Caco-2 (cell line): ENCODE measurements around the gene RTP4. TPM values are rescaled to one million over a fixed set of nuclear protein-coding genes. Genes with fewer than 3 reads are reported as not detected.

Source experiments
- BruUV-seq: library from RNA; stranded (reverse); fragments of 400-500 nt; replicated peaks from 2 replicates; lab custom pipeline; 2021; lab: Mats Ljungman, UMichigan
- CTCF ChIA-PET: fragments of 300-600 bp; sonication (Branson Sonifier 250); formaldehyde crosslinking; loops from one replicate; lab custom pipeline; 2022; ENCODE audit warnings: antibody characterized with exemption; lab: Charles Lee
- POLR2A ChIA-PET: fragments of 300-600 bp; sonication (Branson Sonifier 250); formaldehyde crosslinking; loops from one replicate; lab custom pipeline; 2022; ENCODE audit warnings: antibody characterized with exemption; lab: Charles Lee
- DNase-seq, 2 experiments: peaks; one replicate each; pipeline versions ENCODE4 v3.0.0 to v3.0.0-alpha.2; 2020 to 2022
- H3K27me3 ChIP-seq: replicated peaks from 2 replicates; pipeline ENCODE4 v1.6.0; 2011; ENCODE audit warnings: low read length; ENCODE audit not compliant: control insufficient read depth, insufficient read depth
- H3K36me3 ChIP-seq: 2 replicates; pipeline ENCODE4 v1.5.1; 2011; ENCODE audit warnings: low read length; ENCODE audit not compliant: control insufficient read depth, insufficient read depth
- H3K4me1 ChIP-seq: fragments of 250-450 bp; sonication (Bioruptor Pico); 2 replicates; pipeline ENCODE4 v1.5.1; 2020; ENCODE audit warnings: mild to moderate bottlenecking
- H3K4me3 ChIP-seq: 2 replicates; pipeline ENCODE4 v1.5.1; 2011; ENCODE audit warnings: low read depth, mild to moderate bottlenecking, control low read depth, low read length
- H3K9me3 ChIP-seq: fragments of 250-450 bp; sonication (Bioruptor Pico); 2 replicates; pipeline ENCODE4 v1.5.1; 2020; ENCODE audit warnings: mild to moderate bottlenecking, moderate library complexity
- H3K27ac Mint-ChIP-seq: one replicate; pipeline ENCODE4 v1.8.0; 2022; ENCODE audit warnings: mixed read lengths; ENCODE audit not compliant: unreplicated experiment
- H3K27me3 Mint-ChIP-seq: one replicate; pipeline ENCODE4 v1.8.0; 2022; ENCODE audit warnings: mixed read lengths; ENCODE audit not compliant: insufficient read depth, unreplicated experiment
- H3K36me3 Mint-ChIP-seq: one replicate; pipeline ENCODE4 v1.8.0; 2022; ENCODE audit warnings: mild to moderate bottlenecking, mixed read lengths; ENCODE audit not compliant: insufficient read depth, unreplicated experiment
- H3K4me1 Mint-ChIP-seq: one replicate; pipeline ENCODE4 v1.8.0; 2022; ENCODE audit warnings: low read depth, mixed read lengths; ENCODE audit not compliant: unreplicated experiment
- H3K4me3 Mint-ChIP-seq: one replicate; pipeline ENCODE4 v1.8.0; 2022; ENCODE audit warnings: mild to moderate bottlenecking, moderate library complexity, mixed read lengths; ENCODE audit not compliant: unreplicated experiment
- H3K9me3 Mint-ChIP-seq: one replicate; pipeline ENCODE4 v1.8.0; 2022; ENCODE audit warnings: mixed read lengths; ENCODE audit not compliant: unreplicated experiment
- intact Hi-C: fragments of 100-400 bp; cut with micrococcal nuclease; formaldehyde crosslinking; loops from one replicate; pipeline ENCODE4 v1.10.0; 2022; ENCODE audit not compliant: unreplicated experiment
- total RNA-seq: library from RNA; stranded (reverse); gene quantifications from 2 replicates; pipeline ENCODE4 v1.2.3, GENCODE V29; 2022
- TF ChIP-seq, protein P1 (sequence below), 2 experiments: fragments of 200-600 bp in 1 of 2; IDR thresholded peaks; 1 replicate in 1 of 2; 2 replicates in 1 of 2; pipeline versions ENCODE4 v1.5.1 to v1.8.0; 2011 to 2022; ENCODE audit warnings: antibody characterized with exemption in 1 of 2, control low read depth in 1 of 2, inconsistent platforms in 1 of 2, low read depth in 1 of 2, low read length in 1 of 2, mild to moderate bottlenecking in 1 of 2, moderate library complexity in 1 of 2; ENCODE audit not compliant: insufficient read depth in 1 of 2, severe bottlenecking in 1 of 2, unreplicated experiment in 1 of 2

RTP4 gene
- total RNA-seq, 1 experiment from 2014 or later = not detected

DNA sequence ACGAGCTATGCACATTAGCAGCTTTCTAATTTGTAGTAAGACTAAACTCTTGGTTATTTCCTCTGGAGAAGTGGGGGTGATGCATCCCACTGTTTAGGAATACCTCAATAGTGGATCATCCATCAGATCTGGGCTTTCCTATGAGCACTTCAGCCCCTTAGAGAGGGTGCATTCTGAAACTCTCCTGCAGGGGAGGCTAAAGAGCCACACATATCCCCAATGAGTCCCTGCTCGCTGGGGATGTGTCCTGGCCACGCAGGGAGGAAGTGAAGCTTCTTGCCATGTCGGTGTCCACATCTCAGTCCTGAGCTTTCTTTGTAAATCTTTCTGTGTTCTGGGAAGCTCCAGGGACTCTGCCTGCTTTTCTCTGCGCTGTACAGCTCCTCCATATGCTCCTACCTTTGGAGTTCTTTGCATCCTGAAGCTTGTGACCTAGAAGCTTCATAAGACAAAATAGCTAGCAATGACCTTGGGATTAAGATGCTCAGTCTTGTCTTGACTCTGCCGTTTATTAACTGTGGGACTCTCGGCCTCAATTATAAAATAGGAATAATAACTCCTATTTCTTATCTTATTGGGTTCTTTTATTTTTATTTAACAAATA lies 48.4 kb upstream of the RTP4 start:
- H3K4me1 Mint-ChIP-seq = no peaks in the 10 kb centered on the region
- intact Hi-C loops = loop anchor here (1.0 kb wide), 5 partner anchors 100 to 394 kb away; no protein-coding TSS in a partner anchor
- Histone ChIP-seq H3K4me1 (peaks cover 27% of the 10 kb centered on the region), H3K27me3 (no peaks in the 10 kb centered on the region), H3K4me3 (no peak overlapping the region), H3K36me3 (no peaks in the 10 kb centered on the region), H3K9me3 (0 out of 2 replicates have a peak, but pooled peaks cover 3% of the 10 kb centered on the region)
- TF ChIP-seq, protein P1, sequence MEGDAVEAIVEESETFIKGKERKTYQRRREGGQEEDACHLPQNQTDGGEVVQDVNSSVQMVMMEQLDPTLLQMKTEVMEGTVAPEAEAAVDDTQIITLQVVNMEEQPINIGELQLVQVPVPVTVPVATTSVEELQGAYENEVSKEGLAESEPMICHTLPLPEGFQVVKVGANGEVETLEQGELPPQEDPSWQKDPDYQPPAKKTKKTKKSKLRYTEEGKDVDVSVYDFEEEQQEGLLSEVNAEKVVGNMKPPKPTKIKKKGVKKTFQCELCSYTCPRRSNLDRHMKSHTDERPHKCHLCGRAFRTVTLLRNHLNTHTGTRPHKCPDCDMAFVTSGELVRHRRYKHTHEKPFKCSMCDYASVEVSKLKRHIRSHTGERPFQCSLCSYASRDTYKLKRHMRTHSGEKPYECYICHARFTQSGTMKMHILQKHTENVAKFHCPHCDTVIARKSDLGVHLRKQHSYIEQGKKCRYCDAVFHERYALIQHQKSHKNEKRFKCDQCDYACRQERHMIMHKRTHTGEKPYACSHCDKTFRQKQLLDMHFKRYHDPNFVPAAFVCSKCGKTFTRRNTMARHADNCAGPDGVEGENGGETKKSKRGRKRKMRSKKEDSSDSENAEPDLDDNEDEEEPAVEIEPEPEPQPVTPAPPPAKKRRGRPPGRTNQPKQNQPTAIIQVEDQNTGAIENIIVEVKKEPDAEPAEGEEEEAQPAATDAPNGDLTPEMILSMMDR (IDR thresholded peaks at IDR 0.05; ENCODE audit: insufficient read depth in 1 of 2, low read depth in 1 of 2, low read length in 1 of 2, severe bottlenecking in 1 of 2, unreplicated experiment in 1 of 2) = peak; percentile 82 to 89
- no peak overlapping the region for H3K4me3 Mint-ChIP-seq
- H3K27me3 Mint-ChIP-seq = peaks cover 10% of the 10 kb centered on the region
- peak; percentile 66 to 72 for DNase-seq
- POLR2A ChIA-PET = no interaction called here
- no TSS peak for BruUV-seq
- H3K36me3 Mint-ChIP-seq = no peaks in the 10 kb centered on the region
- CTCF ChIA-PET = interaction anchor here (0.6 to 5.0 kb wide), 13 partner anchors 43 to 359 kb away, joined by 3 to 107 read pairs (median 4); no protein-coding TSS in a partner anchor
- no peak overlapping the region for H3K27ac Mint-ChIP-seq
- no peaks in the 10 kb centered on the region for H3K9me3 Mint-ChIP-seq

GRCh38 chr3:187321766-187322165 lies 46.4 kb upstream of the RTP4 start:
- POLR2A ChIA-PET = no interaction called here
- Mint-ChIP-seq H3K4me3 (no peak overlapping the region), H3K9me3 (no peaks in the 10 kb centered on the region), H3K36me3 (no peaks in the 10 kb centered on the region), H3K4me1 (no peaks in the 10 kb centered on the region), H3K27me3 (peaks cover 6% of the 10 kb centered on the region), H3K27ac (peak overlapping the region; percentile 63)
- Histone ChIP-seq H3K36me3 (no peaks in the 10 kb centered on the region), H3K4me1 (peaks cover 27% of the 10 kb centered on the region), H3K4me3 (no peak overlapping the region), H3K27me3 (no peaks in the 10 kb centered on the region), H3K9me3 (0 out of 2 replicates have a peak, but pooled peaks cover 3% of the 10 kb centered on the region)
- intact Hi-C loops = no loop called here
- BruUV-seq = no TSS peak
- DNase-seq = no peak
- TF ChIP-seq, protein P1 (IDR thresholded peaks at IDR 0.05; ENCODE audit: insufficient read depth in 1 of 2, low read depth in 1 of 2, low read length in 1 of 2, severe bottlenecking in 1 of 2, unreplicated experiment in 1 of 2) = no peak
- CTCF ChIA-PET = interaction anchor here (0.9 to 1.3 kb wide), 3 partner anchors 246 to 393 kb away, joined by 3 to 5 read pairs (median 4); no protein-coding TSS in a partner anchor

- Histone ChIP-seq H3K27me3 (no peaks in the 10 kb centered on the region), H3K4me3 (no peak overlapping the region), H3K36me3 (no peaks in the 10 kb centered on the region), H3K4me1 (peaks cover 27% of the 10 kb centered on the region), H3K9me3 (0 out of 2 replicates have a peak, but pooled peaks cover 3% of the 10 kb centered on the region)
- no peak overlapping the region for H3K27ac Mint-ChIP-seq
- no peak overlapping the region for H3K4me3 Mint-ChIP-seq
- H3K9me3 Mint-ChIP-seq = no peaks in the 10 kb centered on the region
- H3K4me1 Mint-ChIP-seq = no peaks in the 10 kb centered on the region
- POLR2A ChIA-PET = no interaction called here
- CTCF ChIA-PET = interaction anchor here (0.9 to 1.3 kb wide), 3 partner anchors 246 to 393 kb away, joined by 3 to 5 read pairs (median 4); no protein-coding TSS in a partner anchor
- TF ChIP-seq, protein P1 (IDR thresholded peaks at IDR 0.05; ENCODE audit: insufficient read depth in 1 of 2, low read depth in 1 of 2, low read length in 1 of 2, severe bottlenecking in 1 of 2, unreplicated experiment in 1 of 2) = no peak
- intact Hi-C loops = no loop called here
- no peaks in the 10 kb centered on the region for H3K36me3 Mint-ChIP-seq
- no TSS peak for BruUV-seq
- no peak for DNase-seq
- H3K27me3 Mint-ChIP-seq = peaks cover under 1% of the 10 kb centered on the region
Observed at GRCh38 chr3:187322291-187322690, 45.9 kb upstream of the RTP4 start.
